ENCODE measurements around the gene MCM5.

MCM5 gene

DNA sequence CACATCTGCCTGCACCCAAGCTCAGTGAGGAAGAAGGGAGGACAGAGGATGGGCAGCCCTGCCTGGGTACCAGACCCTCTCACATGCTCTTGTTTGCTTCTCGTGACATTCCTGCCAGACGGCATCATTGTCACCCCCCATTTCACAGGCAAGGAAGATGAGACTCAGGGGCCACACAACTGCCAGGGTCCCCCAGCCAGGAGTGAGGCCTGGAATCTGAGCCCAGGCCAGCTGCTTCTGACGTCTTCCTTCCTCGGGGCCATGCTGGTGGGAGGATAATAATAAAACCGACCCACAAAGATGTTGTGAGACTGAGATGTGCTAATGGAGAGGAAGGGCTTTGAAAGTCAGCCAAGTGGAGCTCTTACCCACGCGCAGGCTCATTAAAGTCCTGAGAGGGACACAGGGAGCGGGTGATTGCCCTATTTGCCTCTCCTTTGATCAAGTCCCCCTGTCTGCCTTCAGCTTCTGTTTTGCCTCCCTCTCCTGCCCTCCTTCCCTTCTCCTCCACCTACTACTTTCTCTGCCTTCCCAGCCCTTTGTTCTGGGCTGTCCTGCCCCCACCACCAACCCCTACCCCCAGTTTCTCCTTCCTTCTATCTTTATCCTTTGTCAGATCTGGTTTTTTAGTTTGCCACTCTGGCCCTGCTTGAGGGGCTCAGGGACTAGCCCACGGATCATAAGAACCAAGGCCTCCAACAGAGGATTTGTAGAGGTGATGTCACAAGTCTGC, 62.7 kb downstream of the MCM5 start:
- Histone ChIP-seq H3K27me3 (replicated peaks; ENCODE audit: control insufficient read depth, insufficient read depth, low read length) (no peaks in the 10 kb centered on the region), H3K4me3 (replicated peaks; ENCODE audit: low read depth, low read length) (no peak overlapping the region), H3K36me3 (ENCODE audit: control insufficient read depth, insufficient read depth, low read length) (no peaks in the 10 kb centered on the region)
- TF ChIP-seq, protein P1, sequence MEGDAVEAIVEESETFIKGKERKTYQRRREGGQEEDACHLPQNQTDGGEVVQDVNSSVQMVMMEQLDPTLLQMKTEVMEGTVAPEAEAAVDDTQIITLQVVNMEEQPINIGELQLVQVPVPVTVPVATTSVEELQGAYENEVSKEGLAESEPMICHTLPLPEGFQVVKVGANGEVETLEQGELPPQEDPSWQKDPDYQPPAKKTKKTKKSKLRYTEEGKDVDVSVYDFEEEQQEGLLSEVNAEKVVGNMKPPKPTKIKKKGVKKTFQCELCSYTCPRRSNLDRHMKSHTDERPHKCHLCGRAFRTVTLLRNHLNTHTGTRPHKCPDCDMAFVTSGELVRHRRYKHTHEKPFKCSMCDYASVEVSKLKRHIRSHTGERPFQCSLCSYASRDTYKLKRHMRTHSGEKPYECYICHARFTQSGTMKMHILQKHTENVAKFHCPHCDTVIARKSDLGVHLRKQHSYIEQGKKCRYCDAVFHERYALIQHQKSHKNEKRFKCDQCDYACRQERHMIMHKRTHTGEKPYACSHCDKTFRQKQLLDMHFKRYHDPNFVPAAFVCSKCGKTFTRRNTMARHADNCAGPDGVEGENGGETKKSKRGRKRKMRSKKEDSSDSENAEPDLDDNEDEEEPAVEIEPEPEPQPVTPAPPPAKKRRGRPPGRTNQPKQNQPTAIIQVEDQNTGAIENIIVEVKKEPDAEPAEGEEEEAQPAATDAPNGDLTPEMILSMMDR (IDR thresholded peaks at IDR 0.05; ENCODE audit: insufficient read depth, low read length, poor library complexity, severe bottlenecking) = no peak
- DNase-seq (ENCODE audit: extremely low read depth, insufficient read length) = no peak

DNA sequence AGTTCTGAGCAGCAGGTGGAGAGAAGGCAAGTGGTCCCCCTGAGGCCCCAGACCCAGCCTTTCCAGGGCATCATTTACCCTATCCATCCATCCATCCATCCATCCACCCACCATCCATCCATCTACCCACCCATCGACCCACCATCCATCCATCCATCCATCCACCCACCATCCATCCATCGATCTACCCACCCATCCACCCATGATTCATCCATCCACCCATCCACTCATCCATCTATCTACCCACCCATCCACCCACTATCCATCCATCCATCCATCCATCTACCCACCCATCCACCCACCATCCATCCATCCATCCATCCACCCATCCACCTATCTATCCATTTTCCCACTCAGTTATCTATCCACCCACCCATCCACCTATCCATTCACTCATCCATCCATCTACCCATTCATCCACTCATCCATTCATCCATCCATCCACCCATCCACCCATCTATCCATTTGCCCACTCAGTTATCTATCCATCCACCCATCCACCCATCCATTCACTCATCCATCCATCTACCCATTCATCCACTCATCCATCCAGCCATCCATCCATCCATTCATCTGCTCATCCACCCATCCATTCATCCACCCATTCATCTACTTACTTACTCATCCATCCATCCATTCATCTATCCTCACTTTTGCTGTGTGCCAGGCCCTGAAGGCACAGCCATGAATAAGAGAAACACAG, 63.4 kb downstream of the MCM5 start:
- H3K4me3 ChIP-seq (replicated peaks; ENCODE audit: low read depth, low read length) = no peak overlapping the region
- no peaks in the 10 kb centered on the region for H3K36me3 ChIP-seq (ENCODE audit: control insufficient read depth, insufficient read depth, low read length)
- H3K27me3 ChIP-seq (replicated peaks; ENCODE audit: control insufficient read depth, insufficient read depth, low read length) = no peaks in the 10 kb centered on the region; the same call in 1 of the 2 replicates
- no peak for DNase-seq (ENCODE audit: extremely low read depth, insufficient read length)
- TF ChIP-seq, protein P1 (IDR thresholded peaks at IDR 0.05; ENCODE audit: insufficient read depth, low read length, poor library complexity, severe bottlenecking) = no peak

DNA sequence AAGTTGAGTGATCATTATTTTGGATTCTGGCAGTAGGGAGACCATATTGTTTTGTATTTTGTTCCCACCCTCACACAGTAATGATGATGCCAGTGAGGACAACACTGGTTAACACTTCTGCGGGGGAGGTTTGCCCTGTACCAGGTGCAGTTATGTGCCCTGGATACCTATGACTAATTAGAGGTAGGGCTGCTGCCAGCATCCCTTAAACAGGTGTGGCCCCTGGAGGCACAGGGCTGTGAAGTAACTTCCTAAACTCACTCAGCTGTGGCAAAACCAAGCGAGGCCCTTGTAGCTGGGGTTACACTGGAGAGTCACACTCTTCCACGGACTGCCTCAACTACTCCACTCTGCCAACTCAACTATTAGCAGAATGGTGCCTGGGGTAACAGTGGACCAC, 64.5 kb downstream of the MCM5 start:
- Histone ChIP-seq H3K27me3 (replicated peaks; ENCODE audit: control insufficient read depth, insufficient read depth, low read length) (no peaks in the 10 kb centered on the region; the same call in 1 of the 2 replicates), H3K36me3 (ENCODE audit: control insufficient read depth, insufficient read depth, low read length) (no peaks in the 10 kb centered on the region), H3K4me3 (replicated peaks; ENCODE audit: low read depth, low read length) (no peak overlapping the region)
- DNase-seq (ENCODE audit: extremely low read depth, insufficient read length) = no peak
- TF ChIP-seq, protein P1 (IDR thresholded peaks at IDR 0.05; ENCODE audit: insufficient read depth, low read length, poor library complexity, severe bottlenecking) = no peak

DNA sequence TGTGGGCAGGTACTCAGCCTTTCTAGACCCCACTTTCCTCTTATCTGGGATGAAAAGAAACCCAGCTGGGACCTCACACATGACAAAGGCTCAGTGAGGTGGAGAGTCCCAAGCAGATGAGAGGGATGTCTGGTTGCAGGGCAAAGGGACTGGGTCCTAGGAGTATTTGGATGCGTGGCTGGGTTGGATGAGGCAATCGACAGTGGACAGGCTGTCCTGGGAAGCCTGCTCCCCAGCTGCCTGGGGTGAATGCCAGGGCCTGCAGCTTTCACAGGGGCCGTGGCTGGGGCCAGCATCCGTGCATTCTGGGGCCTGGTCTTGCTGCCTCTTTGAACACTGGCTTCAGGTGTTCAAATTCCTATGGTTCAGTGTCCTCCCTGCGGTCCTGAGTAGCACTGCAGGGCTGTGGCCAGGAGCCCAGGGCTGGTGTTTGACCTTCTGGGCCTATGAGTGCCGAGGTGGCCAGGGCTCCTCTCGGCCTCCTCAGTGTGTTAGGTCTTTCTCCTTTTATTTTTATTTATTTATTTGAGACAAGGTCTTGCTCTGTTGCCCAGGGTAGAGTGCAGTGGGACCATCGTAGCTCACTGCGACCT, 65.3 kb downstream of the MCM5 start:
- TF ChIP-seq, protein P1 (IDR thresholded peaks at IDR 0.05; ENCODE audit: insufficient read depth, low read length, poor library complexity, severe bottlenecking) = no peak
- no peak overlapping the region for H3K4me3 ChIP-seq (replicated peaks; ENCODE audit: low read depth, low read length)
- no peak for DNase-seq (ENCODE audit: extremely low read depth, insufficient read length)
- no peaks in the 10 kb centered on the region; the same call in 1 of the 2 replicates for H3K27me3 ChIP-seq (replicated peaks; ENCODE audit: control insufficient read depth, insufficient read depth, low read length)
- H3K36me3 ChIP-seq (ENCODE audit: control insufficient read depth, insufficient read depth, low read length) = no peaks in the 10 kb centered on the region

DNA sequence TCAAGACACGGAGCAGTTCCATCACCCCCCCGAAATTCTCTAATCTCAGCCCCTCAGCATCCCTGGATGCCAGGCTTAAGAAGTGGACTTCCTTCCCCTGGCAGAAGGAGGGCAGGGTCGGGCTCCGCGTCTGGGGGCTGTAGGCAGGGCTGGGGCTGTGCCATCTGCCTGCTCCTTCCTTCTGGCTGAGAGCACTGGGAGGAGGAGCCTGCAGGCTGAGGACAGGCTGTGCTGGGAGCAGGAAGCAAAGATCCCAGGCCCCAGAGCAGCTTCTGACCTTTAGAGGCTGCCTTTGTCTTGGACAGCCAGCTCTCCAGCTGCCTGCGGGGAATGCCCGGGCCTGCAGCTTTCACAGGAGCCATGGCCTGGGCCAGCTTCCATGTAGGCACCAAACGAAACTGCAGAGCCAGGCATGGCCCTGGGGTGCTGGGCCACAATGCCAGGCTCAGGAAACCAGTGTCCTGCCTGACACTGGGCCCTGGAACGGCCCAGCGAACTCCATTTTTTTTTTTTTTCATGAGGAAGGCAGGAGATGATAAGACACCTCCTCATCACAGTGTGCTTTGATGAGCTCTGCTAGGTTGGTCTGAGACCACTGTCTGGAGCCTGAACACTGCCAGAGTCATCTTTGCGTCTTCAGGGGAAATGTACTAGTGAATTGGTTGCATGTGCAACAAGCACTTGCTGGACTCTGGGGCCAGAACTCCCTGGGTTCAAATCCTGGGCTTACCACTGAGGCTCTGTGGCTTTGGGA, 67.9 kb downstream of the MCM5 start:
- Histone ChIP-seq H3K36me3 (ENCODE audit: control insufficient read depth, insufficient read depth, low read length) (no peaks in the 10 kb centered on the region), H3K27me3 (replicated peaks; ENCODE audit: control insufficient read depth, insufficient read depth, low read length) (no peaks in the 10 kb centered on the region; the same call in 1 of the 2 replicates), H3K4me3 (replicated peaks; ENCODE audit: low read depth, low read length) (no peak overlapping the region)
- TF ChIP-seq, protein P1 (IDR thresholded peaks at IDR 0.05; ENCODE audit: insufficient read depth, low read length, poor library complexity, severe bottlenecking) = no peak
- no peak for DNase-seq (ENCODE audit: extremely low read depth, insufficient read length)

All from GM06990 (cell line).